CD4-positive, alpha-beta T cell treated with Interleukin-15 for 1 hour (primary cell): Measurements from ENCODE around the gene TMEFF1.

ENCODE experiments used
- DNase-seq: peaks from one replicate; pipeline ENCODE4 v3.0.0-alpha.2; 2020

TMEFF1 gene

DNA sequence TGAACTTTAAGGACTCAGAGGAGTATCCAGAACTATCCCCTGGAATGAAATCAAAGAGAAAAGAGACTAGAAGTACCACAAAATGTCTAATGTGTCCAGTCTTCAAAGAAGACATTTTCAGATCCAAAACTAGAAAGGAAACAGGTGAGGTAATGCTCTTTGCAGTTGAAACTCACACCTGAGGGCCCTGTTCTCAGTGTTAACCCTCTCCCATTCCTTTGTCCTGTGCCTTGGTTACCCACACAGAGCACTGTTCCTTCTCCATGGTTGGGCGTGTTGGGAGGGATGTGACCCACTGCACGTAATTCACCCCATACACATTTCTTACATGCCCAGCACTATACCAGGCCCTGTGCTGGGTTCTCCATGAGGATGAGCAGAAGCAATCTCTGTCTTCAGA lies 24.7 kb upstream of the TMEFF1 start:
- no peak for DNase-seq

DNA sequence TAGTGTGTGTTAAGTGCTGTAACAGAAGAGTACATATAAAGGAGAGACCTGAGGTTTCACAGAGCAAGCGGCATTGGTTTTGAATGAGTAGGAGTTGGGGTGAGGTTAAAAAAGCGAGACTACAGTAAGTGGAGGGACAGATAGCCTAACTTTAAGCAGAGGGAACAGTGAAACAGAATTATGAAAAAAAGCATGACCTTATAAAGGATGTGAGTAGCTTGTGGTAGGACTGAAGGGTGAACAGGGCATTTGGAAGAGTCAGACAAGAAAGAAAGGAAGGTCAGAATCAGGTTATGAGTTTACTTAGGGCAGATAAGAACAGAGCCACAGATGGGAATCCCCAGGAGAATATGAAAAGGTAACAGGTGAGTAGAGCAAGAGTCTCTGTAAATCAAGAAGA lies 23.5 kb upstream of the TMEFF1 start:
- DNase-seq, result no peak

GRCh38 chr9:100452894-100453293 lies 20.1 kb upstream of the TMEFF1 start:
- DNase-seq, result no peak

- DNase-seq, result no peak
These were observed 17.5 kb upstream of the TMEFF1 start for GRCh38 chr9:100455470-100455869.

- DNase-seq, result no peak
These were observed 15.4 kb upstream of the TMEFF1 start for GRCh38 chr9:100457517-100457916.

DNA sequence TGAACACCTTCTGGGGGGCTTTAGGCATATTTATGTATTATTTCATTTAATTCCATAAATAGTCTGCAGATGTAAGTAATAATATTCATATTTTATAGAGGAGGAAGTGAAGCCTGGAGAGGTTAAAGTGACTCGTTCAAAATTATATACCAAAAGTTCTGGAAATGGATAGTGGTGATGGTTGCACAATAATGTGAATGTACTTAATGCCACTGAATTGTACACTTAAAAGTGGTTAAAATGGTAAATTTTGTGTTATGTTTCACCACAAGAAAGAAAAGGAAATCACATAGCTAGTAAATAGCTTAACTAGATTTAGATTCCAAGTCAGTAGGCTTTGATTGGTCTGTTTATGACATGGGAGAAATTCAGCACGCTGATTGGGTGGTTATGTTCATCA lies 13.0 kb upstream of the TMEFF1 start:
- no peak for DNase-seq

GRCh38 chr9:100465274-100465673 lies 7.7 kb upstream of the TMEFF1 start:
- DNase-seq, result no peak

- no peak for DNase-seq
These were observed 7.2 kb upstream of the TMEFF1 start for GRCh38 chr9:100465761-100466160.

DNA sequence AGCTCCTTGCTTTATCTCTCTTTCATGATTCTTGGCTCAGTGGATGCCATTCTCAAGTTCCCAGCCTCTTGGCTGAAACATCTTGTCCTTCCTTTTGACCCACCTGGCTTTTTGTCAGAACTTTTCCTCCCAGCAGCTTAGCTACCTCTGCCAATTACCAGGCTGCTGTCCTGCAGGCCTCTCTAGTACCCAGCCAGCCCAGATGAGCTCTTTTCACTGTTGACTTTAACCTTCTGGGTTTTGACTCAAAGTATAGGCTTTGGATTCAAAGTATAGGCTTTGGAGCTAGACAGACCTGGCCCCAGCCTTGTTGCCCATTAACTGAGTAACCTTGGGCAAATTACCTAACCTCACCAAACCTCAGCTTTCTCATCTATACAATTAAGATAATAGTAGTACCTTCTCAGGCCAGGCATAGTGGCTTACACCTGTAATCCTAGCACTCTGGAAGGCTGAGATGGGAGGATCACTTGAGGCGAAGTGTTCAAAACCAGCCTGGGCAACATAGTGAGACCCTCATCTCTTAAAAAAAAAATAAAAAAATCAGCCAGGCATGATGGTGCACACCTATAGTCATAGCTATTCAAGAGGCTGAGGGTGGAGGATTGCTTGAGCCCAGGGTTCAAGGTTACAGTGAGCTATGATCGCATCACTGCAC lies 6.6 kb upstream of the TMEFF1 start:
- DNase-seq, result no peak

- DNase-seq, result no peak
These were observed 6.1 kb upstream of the TMEFF1 start for GRCh38 chr9:100466829-100467221.

DNA sequence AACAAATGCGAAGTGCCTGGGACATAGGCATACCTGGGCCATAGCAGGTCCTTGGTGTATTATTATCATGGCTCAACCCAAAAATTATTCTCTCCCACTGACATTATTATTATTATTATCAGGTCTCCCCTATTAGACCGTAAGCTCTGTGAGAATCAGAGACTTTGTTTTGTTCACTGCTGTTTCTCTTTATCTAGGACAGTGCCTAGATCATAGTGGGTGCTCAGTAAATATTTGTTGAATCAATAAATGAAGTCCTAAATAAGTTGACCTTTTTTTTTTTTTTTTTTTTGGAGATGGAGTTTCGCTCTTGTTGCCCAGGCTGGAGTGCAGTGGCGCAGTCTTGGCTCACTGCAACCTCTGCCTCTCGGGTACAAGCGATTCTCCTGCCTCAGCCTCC lies 4.9 kb upstream of the TMEFF1 start:
- DNase-seq, result no peak

- no peak for DNase-seq
These were observed 681 bp upstream of the TMEFF1 start for GRCh38 chr9:100472268-100472667.

GRCh38 chr9:100473276-100474081 lies 530 bp downstream of the TMEFF1 start:
- DNase-seq, result no peak

DNA sequence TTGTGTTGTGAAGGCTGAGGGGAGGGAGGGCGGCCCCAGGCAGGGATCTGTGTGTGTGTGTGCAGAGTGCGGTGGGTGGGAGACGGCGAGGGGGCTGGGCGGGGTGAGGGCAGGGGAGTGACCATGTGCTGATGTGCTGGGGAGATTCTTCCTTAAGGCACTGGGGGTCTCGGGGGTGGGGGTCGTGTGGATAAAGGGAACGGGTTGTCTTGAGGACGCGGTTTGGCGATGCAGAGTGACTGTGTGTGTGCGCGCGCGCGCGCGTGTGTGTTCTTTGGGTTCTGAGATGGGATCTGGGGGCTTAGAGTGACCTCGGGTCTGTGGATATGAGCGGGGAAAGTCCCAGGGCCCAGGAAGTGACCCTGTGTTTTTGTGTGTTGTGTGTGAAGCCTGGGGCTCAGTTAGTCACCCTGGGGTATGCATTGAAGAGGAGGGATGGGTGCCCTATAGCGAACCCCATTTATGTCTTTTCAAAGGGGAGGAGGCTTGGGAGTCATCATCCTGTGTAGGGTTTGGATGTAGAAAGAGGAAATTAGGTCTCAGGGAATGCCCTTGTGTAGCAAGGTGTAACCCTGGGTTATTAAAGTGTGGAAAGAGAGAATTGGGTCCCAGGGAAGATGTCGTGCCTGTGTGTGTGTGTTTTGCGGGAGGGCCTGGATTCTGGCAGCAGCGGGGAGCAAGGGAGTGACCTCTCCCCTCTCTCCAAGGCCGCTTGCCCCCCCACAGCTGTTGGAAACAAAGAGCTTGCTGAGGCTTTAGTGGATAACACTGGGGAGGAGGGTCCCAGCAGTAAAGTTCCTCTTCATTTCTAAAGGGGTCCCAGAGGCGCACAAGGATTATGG lies 1.4 kb downstream of the TMEFF1 start:
- DNase-seq, result no peak

DNA sequence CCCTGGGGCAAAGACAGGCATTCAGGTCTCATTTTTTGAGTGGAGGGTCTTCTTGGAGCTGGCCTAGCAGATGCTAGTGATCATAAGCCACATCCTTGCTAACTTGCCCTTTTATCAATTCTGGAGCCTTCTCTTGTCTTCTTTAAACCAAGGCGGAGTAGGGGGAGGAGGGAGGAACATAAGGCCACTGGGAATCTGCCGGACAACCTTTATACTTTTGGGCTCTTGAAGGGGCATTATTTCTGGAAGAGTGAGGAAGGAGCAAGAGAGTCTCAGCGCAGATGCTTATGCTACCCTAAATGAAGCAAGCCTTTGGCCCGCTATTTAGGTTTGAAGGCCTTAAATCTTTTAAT lies 2.0 kb downstream of the TMEFF1 start:
- no peak for DNase-seq

DNA sequence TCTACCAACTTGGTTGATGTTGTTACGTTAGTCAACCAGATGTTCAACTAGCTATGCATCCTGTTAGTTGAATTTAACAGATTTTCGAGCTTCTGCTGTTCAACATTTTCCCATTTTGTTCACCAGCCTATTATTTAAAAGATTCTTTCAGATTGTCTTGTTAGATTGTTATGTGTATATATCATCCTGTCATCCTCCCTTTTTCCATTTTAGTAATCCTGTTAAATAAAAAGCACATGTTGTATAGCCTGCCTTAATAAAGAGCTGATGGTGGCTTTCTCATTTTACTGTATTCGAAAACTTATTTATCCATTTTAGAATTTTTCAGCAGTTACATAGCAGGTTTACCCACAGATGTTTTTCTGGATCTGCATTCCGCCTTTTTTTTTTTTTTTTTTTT lies 4.3 kb downstream of the TMEFF1 start:
- DNase-seq, result no peak

DNA sequence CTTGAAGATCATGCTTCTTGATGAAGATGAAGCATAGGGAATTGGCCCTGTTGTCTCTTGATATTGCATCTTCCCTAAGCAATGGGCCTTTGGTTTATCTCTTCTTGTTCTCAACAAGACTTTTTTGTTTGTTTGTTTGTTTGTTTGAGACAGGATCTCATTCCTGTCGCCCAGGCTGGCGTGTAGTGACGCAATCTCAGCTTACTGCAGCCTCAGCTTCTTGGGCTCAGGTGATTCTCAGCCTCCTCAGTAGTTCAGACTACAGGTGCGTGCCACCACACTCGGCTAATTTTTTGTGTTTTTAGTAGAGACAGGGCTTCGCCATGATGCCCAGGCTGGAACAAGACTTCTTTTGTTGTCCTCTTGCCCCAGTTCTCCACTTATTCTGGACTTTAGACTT lies 5.2 kb downstream of the TMEFF1 start:
- no peak for DNase-seq

- no peak for DNase-seq
These were observed 6.9 kb downstream of the TMEFF1 start for GRCh38 chr9:100479820-100480219.

- no peak for DNase-seq
These were observed 12.2 kb downstream of the TMEFF1 start for GRCh38 chr9:100485196-100485595.

- no peak for DNase-seq
These were observed 13.7 kb downstream of the TMEFF1 start for GRCh38 chr9:100486479-100487176.

DNA sequence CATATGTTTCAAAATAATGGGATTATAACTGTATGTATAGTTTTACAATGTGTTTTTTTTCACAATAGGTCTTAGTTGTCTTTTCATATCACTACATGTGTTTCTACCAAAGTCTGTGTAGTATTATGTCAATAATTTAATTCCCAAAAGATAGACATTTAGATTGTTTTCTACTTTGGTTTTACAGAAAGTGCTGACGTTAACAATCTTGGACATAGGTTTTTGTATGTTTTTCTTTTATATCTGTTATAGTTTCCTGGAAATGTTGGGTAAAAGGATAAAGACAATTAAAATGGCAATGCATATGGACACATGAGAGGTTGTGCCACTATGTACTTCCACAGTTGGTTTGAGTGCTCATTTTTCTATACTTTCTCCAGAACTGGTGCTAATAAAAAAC lies 15.2 kb downstream of the TMEFF1 start:
- no peak for DNase-seq

GRCh38 chr9:100489836-100490235 lies 16.9 kb downstream of the TMEFF1 start:
- DNase-seq, result no peak

DNA sequence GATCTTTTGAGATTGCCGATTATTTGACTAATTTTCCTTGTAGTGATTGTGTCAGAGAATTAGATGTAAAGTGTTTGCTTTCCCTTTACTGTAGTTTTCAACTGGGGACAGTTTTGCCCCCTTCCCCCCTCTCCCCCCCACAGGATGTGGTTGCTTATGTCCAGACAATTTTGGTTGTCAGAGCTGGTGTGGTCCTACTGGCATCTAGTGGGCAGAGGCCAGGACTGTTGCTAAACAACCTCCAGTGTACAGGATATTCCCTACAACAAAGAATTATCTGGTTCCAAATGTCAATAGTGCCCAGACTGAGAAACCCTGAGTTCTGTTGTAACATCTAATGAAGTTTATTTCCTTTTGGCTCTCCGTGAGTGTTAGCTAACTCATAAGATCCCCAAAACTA lies 20.0 kb downstream of the TMEFF1 start:
- no peak for DNase-seq
